ENCODE data around the gene MAST3.

Gene MAST3

GRCh38 chr19:18173054-18173571 lies 75.5 kb downstream of the MAST3 start:
- no peak for TF ChIP-seq CEBPB (IDR thresholded peaks at IDR 0.05)
- no peak for TF ChIP-seq USF1 (IDR thresholded peaks at IDR 0.05)
- no peak for TF ChIP-seq YY1 (IDR thresholded peaks at IDR 0.05; ENCODE audit: low read depth)
- TF ChIP-seq ZBTB7A (IDR thresholded peaks at IDR 0.05; ENCODE audit: low read depth) = no peak; the same call in 1 of the 2 replicates
- TF ChIP-seq NFIC (IDR thresholded peaks at IDR 0.05) = no peak
- no peak for TF ChIP-seq EP300 (IDR thresholded peaks at IDR 0.05; ENCODE audit: borderline replicate concordance)
- no peak for TF ChIP-seq TAF1 (IDR thresholded peaks at IDR 0.05; ENCODE audit: low read depth)
- TF ChIP-seq, protein P1, sequence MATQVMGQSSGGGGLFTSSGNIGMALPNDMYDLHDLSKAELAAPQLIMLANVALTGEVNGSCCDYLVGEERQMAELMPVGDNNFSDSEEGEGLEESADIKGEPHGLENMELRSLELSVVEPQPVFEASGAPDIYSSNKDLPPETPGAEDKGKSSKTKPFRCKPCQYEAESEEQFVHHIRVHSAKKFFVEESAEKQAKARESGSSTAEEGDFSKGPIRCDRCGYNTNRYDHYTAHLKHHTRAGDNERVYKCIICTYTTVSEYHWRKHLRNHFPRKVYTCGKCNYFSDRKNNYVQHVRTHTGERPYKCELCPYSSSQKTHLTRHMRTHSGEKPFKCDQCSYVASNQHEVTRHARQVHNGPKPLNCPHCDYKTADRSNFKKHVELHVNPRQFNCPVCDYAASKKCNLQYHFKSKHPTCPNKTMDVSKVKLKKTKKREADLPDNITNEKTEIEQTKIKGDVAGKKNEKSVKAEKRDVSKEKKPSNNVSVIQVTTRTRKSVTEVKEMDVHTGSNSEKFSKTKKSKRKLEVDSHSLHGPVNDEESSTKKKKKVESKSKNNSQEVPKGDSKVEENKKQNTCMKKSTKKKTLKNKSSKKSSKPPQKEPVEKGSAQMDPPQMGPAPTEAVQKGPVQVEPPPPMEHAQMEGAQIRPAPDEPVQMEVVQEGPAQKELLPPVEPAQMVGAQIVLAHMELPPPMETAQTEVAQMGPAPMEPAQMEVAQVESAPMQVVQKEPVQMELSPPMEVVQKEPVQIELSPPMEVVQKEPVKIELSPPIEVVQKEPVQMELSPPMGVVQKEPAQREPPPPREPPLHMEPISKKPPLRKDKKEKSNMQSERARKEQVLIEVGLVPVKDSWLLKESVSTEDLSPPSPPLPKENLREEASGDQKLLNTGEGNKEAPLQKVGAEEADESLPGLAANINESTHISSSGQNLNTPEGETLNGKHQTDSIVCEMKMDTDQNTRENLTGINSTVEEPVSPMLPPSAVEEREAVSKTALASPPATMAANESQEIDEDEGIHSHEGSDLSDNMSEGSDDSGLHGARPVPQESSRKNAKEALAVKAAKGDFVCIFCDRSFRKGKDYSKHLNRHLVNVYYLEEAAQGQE (IDR thresholded peaks at IDR 0.05; ENCODE audit: low read depth) = no peak
- no peak for TF ChIP-seq CREB1 (IDR thresholded peaks at IDR 0.05; ENCODE audit: low read depth)

DNA sequence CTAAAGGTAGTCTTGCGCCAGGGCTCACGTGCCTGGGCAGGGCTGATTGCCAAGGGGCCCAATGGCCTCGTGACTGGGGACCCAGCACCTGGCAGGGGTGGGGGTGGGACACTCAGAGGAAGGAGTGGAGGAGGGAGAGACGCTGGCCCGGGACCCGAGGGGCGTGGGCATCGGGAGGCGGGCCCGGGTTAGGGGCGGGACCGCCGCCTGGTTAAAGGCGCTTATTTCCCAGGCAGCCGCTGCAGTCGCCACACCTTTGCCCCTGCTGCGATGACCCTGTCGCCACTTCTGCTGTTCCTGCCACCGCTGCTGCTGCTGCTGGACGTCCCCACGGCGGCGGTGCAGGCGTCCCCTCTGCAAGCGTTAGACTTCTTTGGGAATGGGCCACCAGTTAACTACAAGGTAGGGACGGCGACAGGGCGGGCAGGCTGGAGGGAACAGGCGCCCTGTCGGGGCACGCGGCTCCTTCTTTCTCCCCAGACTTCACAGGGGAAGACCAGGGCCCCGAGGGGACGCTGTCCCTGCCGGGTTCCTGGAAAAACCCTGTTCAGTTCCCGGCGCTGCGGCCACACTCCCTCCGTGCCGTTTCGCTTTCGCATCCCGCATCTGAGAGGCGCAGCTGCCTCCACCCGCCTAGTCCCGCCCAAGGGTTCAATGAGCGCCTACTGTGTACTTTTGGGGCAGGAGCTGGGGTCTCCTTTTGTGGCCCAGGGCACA lies 76.2 kb downstream of the MAST3 start, which contains the start of gene IFI30:
Gene IFI30, plus strand, starts transcription at position 242 of the 717 bp plus-strand sequence. Its CDS starts 29 bp downstream, at position 271.
- peak; percentile 12; the same call in 1 of the 2 replicates for TF ChIP-seq YY1 (IDR thresholded peaks at IDR 0.05; ENCODE audit: low read depth)
- TF ChIP-seq TCF12 (IDR thresholded peaks at IDR 0.05; ENCODE audit: low read depth) = no peak; the same call in 1 of the 2 replicates
- TF ChIP-seq, protein P1 (IDR thresholded peaks at IDR 0.05; ENCODE audit: low read depth) = no peak
- TF ChIP-seq, protein P2, sequence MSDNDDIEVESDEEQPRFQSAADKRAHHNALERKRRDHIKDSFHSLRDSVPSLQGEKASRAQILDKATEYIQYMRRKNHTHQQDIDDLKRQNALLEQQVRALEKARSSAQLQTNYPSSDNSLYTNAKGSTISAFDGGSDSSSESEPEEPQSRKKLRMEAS (IDR thresholded peaks at IDR 0.05) = peak; percentile 83
- no peak for TF ChIP-seq EGR1 (IDR thresholded peaks at IDR 0.05)
- no peak for TF ChIP-seq CREB1 (IDR thresholded peaks at IDR 0.05; ENCODE audit: low read depth)
- peak; percentile 62; the same call in 1 of the 2 replicates for TF ChIP-seq ZBTB7A (IDR thresholded peaks at IDR 0.05; ENCODE audit: low read depth)
- 0 out of 2 replicates have a peak, but pooled peaks have one; percentile 25 for TF ChIP-seq EP300 (IDR thresholded peaks at IDR 0.05; ENCODE audit: borderline replicate concordance)
- peak; percentile 73 for TF ChIP-seq NFIC (IDR thresholded peaks at IDR 0.05)
- TF ChIP-seq TAF1 (IDR thresholded peaks at IDR 0.05; ENCODE audit: low read depth) = peak; percentile 35; the same call in 1 of the 2 replicates
- TF ChIP-seq USF1 (IDR thresholded peaks at IDR 0.05) = peak; percentile 90
- no peak for TF ChIP-seq TEAD4 (IDR thresholded peaks at IDR 0.05)

DNA sequence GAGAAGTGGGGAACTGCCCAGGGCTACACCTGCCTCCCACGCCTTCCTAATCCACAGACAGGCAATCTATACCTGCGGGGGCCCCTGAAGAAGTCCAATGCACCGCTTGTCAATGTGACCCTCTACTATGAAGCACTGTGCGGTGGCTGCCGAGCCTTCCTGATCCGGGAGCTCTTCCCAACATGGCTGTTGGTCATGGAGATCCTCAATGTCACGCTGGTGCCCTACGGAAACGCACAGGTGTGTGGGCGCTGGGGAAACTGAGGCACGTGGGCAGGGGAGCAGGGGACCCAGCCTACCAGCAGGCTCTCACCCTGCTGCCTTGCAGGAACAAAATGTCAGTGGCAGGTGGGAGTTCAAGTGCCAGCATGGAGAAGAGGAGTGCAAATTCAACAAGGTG lies 77.4 kb downstream of the MAST3 start:
- TF ChIP-seq TEAD4 (IDR thresholded peaks at IDR 0.05) = no peak

DNA sequence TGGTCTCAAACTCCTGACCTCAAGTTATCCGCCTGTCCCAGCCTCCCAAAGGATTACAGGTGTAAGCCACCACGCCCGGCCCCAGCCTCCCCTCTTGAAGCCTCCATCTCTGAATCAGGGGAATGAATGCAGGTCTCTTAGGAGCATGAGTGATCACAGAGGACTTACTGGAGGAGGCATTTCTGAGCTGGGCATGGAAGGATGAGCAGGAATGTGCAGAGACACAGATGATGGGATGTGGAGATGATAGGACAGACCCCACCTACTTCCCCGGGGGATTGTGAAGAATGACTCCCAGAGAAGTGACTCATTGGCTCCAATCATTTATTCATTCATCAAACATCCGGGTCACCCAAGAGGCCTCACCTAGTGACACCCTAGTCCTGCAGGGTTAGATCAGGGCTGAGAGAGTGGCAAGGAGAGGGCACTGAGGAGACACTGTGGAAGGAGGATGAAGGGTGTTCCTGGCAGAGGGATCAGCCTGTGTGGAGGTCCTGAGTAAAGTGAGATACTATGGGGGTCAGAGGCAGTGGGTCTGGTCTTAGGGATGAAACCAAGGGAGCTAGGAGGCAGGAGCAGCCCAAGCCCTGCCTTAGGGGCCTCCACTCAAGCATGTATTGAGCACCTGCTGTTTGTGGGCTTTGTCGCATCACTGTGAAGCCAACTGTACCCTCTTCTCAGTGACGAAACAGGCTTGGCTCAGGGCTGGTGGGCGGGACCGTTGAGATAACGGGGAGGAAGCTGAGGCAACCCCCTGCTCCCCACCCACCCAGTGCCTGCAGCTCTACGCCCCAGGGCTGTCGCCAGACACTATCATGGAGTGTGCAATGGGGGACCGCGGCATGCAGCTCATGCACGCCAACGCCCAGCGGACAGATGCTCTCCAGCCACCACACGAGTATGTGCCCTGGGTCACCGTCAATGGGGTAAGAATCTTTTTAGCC lies 79.1 kb downstream of the MAST3 start:
- no peak for TF ChIP-seq FOXM1 (IDR thresholded peaks at IDR 0.05; ENCODE audit: borderline replicate concordance, low read depth)
- no peak for TF ChIP-seq YY1 (IDR thresholded peaks at IDR 0.05; ENCODE audit: low read depth)
- TF ChIP-seq CEBPB (IDR thresholded peaks at IDR 0.05) = no peak
- TF ChIP-seq USF1 (IDR thresholded peaks at IDR 0.05) = no peak
- TF ChIP-seq TCF12 (IDR thresholded peaks at IDR 0.05; ENCODE audit: low read depth) = no peak
- no peak for TF ChIP-seq RAD21 (IDR thresholded peaks at IDR 0.05; ENCODE audit: low read depth)
- TF ChIP-seq, protein P1 (IDR thresholded peaks at IDR 0.05; ENCODE audit: low read depth) = no peak
- no peak for TF ChIP-seq NFIC (IDR thresholded peaks at IDR 0.05)
- TF ChIP-seq EGR1 (IDR thresholded peaks at IDR 0.05) = no peak
- TF ChIP-seq, protein P2 (IDR thresholded peaks at IDR 0.05) = no peak
